ENCODE results near the gene CPZ.

Gene CPZ

DNA sequence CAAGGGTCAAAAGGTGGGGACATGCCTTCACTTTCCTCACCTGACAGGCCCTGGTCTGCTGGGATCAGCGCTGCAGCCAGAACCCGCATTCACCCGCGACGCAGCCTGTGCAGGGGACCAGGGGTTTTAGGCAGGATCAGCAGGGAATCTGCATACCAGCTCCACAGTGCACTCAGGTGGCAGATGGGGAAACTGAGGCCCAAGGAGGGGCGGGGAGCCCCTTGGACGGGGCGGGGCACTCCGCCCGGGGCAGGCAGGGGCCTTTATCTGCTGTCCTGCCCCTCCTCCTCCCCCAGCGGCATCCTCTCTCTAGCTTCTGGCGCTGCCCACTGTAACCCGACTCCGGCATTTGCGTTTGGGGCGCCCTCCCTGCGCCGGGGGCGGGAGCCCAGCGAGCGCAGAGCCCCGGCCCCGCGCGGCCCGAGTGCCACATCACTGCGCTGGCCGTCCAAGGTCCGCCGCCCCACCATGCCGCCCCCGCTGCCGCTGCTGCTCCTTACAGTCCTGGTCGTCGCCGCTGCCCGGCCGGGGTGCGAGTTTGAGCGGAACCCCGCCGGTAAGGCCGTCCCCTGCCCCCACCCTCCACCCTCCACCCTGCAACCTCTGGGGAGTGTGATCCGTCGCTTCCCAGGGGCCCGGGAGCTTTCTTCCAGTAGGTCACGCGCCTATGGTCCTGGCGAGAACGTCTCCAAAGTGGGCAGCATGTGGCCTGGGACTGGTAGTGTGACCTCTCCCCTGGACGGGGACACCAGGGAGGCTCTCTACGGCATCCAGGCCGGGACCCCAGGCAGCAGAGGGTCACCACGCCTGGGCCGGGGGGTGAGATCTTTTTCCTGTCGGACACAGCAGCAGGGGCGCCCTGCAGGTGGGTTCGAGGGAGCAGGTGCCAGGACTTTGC lies at the start of gene CPZ:
CPZ (plus strand) TSS at position 400 of the 898 bp plus-strand sequence; CDS start at position 469, 69 bp downstream.
- no peak for DNase-seq

DNA sequence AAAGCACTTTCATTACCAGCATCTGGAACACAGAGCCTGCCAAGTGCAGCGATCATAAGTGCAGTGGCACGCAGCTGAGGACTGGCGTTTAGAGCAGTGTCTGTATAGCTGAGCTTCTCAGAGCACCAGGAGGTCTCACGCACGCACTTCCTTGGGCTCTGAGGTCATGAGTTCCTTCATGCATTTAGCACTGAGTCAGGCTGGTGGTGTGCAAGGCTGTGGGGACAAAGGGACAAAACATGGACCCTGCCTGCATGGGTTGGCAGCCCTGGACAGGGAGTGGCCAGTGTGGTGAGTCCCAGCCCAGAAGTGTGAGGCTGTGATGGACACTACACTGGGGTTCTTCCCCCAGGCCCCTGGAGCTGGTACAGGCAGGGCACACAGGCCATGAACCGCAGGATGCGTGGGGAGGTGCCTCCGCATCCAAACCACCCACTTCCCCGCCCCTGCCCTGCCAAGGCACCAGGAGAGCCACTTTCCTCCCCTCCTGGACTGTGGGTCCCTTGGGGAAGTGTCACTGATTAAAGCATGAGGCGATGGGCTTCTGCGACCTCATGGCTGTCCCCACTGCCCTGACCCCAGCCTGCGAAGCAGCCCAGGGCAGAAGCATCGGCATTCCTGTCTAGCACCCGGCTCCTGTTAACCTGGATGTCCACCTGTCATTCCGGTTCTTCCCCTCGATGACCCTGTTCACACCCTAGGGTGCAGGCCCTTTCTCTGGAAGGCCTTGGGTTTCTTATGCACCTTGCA lies 49.6 kb upstream of the CPZ start:
- no peak for DNase-seq

DNA sequence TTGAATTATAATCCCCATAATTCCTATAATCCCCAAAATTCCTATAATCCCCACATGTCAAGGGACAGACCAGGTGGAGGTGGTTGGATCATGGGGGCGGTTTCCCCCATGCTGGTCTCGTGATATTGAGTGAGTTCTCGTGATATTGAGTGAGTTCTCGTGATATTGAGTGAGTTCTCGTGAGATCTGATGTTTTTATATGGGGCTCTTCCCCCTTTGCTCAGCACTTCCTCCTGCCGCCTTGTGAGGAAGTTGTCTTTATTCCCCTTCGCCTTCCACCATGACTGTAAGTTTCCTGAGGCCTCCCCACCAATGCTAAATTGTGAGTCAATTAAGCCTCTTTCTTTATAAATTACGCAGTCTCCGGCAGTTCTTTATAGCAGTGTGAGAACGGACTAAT lies 48.9 kb upstream of the CPZ start:
- DNase-seq, result no peak

DNA sequence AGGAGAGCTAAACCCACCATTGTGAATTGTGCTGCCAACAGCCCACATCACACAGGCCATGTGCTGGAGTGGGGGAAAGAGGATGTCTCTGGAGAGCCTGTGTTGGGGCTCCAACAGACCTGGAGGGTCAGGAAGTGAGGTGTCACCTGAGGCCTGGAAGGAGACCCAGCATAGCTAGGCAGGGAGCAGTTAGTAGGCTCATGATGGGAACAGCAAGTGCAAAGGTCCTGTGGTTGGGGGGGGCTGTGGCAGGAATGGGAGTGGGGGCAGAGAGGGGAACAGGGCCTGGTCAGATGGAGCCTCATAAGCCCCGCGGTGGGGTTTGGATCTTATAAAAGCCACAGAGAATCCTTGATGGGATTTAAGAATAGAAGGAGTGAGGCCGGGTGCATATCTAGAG lies 48.3 kb upstream of the CPZ start:
- DNase-seq, result no peak

DNA sequence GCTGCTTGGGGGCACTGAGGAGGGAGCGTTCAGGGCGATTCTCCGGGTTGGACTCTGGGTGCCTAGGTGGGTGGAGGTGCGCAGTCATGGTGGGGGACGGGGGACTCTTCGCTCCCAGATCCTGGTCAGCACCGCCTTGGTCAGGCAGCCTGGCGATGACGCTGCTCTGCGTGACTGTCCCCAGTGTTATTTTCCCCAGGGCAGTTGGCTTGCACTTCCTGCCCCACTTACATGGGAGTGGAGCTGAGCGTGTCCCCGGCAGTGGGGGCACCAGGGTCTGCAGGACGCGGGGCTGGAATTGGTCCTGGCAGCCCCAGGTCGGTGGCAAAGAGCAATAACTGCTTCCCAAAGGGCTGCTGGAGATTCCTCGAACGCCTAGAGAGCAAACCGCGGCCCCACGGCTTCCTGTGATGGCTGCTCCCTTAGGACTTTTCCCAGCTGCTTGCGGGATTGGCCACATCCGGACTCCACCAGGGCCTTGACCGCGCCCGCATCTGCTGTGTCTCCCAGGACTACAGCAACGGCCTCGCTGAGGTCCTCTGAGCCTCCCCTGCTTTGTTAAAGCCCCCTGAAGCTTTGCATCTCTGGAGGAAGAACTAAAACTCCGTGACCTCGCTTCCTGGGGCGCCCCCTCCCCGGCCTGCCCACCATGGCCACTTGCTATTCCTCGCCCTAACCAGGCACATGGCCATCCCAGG lies 47.7 kb upstream of the CPZ start:
- DNase-seq, result no peak

DNA sequence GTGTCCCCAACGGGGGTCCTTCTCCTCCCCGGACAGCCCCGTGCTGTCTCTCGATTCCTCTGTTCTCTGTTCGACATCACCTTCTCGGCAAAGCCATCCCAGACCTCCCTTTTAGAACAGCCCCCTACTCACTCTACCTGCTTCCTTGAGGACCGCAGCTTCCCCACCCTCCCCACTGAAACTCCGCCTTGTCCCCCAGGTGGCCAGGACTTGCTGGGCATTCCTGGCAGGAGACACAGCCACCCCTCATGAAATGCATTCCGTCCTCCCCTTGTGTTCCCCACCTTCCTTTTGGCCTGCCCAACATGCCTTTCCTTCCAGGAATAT lies 47.2 kb upstream of the CPZ start:
- DNase-seq, result no peak

DNA sequence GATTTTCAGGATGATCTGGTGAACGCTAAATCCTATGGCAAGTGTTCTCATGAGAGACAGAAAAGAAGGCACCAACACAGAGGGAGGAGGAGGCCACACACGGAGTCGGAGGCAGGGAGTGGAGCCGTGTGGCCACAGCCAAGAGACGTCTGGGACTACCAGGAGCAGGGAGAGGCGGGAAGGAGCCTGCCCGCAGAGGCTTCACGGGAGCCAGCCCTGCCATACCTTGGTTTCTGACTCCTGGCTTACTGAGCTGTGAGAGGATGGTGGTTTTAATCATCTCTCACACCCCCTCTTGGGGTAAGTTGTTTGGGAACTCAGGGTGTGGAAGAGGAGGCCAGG lies 45.8 kb upstream of the CPZ start:
- DNase-seq, result no peak

DNA sequence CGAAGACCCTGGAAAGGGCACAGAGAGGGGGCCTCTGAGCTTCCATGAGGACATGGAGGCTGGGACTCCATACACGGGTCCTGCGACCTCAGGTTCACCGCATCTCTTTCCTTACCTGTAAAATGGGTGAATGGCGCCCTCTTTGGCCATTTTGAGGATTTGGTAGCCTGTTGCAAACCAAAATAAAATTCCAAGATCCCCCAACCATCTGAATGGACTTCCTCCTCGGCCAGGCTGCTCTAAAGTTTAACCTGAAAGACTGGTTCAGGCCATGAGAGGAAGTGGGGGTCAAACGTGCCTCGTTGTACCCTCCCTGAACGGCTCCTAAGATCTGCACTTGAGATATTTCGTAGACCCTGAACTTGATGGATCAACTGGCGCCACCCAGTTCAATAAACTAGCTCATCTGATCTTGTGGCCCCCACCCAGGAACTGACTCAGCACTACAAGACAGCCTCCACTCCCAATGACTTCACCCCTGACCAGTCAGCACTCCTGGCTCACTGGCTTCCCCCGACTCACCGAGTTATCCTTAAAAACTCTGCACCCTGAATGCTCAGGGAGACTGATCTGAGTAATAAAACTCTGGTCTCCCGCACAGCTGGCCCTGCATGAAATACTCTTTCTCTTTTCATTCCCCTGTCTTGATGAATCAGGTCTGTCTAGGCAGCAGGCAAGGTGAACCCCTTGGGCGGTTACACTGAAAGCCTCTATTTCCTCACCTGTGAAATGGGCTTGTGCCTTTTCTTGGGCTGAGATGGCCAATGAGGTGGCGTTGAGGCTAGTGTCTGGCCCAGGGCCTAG lies 45.3 kb upstream of the CPZ start:
- DNase-seq, result no peak

DNA sequence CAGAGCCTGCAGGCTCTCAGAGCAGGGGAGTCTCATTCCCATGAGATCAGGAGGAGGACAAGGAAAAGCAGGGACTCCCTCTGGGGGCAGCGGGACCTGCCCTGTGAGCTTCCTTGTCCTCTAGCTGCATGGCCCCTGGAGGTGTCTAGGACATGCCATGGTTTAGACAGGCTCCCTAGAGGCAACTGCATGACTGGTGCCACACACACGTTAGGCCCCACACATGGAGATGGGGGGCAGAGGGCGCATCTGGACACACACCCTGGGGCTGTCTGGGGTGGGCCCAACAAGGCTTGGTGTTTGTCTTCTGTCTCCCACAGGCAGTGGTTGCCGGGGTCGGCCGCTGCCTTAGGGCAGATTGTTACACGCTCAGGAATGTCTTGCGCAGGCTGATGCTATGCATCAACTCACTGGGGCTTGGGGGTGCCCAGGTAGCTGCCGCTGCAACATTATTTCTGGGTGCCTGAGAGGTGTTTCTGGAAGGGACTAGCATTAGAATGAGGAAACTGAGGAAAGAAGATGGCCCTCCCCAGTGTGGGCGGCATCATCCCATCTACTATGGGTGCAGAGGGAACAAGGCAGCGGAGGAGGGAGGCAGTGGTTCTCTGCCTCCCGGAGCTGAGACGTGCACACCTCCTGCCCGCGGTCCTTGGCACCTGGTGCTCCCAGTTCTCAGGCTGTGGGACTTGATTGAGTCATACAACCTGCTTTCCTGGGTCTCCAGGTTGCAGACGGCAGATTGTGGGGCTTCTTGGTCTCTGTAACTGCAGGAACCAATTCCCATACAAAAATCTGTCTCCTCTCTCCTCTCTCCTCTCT lies 44.4 kb upstream of the CPZ start:
- no peak for DNase-seq

DNA sequence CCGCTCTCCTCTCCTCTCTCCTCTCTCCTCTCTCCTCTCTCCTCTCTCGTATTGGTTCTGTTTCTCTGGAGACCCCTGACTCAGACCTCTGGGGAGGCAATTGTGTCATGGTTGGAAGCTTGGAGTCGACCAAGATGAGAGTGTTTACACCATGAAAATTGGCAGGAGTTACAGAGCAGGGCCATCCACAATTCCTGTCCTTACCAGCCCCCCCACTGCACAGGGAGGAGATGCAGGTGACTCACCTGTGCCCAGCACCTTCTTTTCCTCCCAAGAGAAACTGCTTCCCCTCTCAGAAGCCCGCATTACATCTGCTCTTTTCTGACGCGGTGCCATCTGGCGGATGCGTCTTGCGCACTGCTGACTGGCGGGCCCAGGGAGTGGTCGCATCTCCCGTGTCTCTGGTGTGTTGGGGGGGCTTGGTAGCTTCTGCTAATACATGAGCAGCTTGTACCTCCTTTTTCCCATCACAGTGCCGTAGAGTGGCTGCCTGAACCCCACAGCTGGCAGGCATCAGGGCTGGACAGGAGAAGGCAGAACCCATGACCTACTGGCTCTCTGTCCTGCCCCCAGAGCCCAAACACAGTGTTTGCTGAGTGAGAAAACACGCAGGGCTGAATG lies 43.7 kb upstream of the CPZ start:
- DNase-seq, result no peak

DNA sequence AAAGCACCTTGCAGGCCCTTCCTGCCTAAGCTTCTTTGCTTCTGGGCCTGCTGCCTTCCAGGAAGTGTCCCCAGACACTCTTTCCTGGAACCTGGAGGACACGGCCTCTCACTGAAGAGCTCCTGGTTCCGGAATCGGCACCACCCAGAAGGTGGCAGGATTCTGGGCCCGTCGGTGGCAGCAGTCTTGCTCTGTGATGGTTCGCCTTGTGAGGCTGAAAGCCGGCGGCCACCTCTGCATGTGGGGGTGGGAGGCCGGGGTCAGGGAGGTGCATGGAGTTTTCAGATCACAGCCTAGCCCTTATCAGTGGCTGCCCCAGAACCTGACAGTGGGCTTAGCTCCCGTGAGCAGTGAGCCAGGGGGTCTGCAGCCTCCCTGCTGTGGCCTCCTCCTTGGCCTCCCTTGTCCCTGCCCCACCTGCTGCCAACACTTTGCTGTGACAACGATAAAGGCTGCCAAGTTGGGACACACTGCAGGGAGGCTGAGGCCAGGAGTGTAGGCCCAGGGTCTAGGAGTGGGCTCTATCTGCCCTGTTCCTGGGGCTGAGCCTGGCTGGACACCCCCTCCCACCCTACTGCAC lies 43.1 kb upstream of the CPZ start:
- DNase-seq, result no peak

DNA sequence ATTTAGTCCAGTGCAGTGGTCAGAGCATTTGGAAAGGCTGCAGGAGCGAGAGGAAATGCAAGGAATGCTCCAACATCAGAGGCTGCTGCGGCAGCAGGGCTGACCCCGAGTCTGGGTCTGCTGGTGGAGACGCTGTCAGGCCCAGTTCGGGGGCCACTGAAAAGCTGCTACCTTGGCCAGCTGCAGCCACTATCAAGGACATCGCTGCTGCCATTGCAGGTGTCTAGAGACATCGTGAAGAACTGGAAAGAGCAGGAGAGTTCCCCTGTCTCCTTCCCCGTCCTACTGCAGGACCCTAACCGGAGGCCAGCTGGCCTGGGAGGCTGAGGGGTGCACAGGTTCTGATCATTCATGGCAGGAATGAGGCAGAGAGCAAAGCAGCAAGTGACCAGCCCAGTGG lies 41.9 kb upstream of the CPZ start:
- no peak for DNase-seq

DNA sequence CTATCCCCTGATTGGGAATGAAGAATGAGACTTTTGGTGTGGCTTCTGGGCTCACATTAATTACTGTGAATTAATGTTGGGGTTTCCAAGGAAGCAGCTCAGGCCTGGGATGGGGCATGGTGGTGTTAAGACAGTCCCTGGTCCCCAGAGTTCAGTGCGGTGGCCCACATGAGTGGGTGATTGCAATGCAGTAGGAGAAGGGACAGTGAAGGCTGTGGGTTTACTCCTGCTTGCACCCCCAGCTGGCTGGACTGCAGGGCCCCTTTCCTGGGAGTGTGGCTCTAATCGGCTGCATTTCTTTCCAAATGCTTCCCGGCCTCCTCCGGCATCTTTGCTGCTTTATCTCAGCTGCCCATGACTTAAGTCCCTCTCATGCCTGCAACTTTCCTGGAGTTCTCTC lies 40.5 kb upstream of the CPZ start:
- no peak for DNase-seq

DNA sequence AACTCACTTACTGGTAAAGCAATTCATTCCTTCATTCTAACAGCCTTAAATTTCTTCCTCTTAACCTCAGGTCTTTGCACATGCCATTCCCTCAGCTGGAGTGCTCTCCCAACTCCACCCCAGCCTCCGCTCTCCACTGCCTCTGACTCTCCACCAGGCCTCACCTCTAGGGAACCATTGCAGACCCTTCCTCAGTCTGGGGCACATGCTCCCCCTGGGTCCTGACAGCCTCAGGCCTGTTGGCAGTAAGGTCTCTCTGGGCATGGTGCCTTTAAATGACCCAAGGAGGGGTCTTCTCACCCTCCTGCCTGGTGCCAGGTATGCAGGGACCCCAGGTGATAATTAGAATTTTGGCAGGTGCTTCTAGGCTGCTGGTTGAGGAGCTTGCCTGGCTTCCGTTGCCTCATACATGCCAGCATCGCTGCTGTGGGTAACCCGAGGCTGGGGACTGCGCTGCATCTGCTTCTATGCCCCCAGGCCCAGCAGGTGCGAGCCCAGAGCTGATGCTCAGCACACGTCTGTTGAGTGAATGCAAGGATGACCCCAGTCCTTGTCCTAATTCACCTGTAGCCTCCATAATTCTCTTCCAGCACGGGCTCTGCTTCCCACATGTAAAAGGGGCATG lies 39.9 kb upstream of the CPZ start:
- DNase-seq, result no peak

DNA sequence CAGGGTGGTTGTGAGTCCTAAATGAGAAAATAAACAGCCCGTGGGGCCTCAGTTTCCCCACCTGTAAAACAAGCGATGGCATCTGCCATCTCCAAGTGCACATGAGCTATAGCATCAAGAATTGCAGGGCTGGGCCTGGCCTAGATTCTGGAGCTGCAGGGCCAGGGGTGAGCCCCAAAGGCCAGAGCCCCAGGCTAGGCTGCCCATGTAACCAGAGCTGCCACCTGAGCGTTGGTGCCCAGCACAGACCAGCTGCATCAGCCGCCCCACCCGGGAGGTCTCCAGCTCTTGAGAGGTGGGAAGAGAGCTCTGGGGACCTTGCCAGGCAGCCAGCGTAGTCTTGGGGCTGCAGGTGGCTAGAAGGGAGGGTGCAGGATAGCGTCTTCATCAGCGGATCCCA lies 39.3 kb upstream of the CPZ start:
- no peak for DNase-seq

DNA sequence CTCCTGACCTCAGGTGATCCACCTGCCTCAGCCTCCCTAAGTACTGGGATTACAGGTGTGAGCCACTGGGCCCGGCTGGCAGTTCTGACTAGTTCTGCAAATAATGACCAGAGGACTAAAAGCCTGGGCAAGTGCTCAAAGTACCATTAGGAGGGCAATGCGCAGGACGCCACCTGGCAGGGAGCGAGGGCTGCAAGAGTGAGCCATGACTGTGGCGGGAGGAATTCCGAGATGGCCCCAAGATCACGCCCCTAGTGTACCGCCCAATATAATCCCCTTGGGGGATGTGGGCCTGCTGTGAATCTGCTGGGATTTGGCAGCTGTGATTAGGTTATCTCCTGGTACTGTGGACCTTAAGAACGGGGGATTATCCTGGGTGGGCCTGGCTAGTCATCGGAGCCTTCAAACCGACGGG lies 38.6 kb upstream of the CPZ start:
- DNase-seq, result no peak

DNA sequence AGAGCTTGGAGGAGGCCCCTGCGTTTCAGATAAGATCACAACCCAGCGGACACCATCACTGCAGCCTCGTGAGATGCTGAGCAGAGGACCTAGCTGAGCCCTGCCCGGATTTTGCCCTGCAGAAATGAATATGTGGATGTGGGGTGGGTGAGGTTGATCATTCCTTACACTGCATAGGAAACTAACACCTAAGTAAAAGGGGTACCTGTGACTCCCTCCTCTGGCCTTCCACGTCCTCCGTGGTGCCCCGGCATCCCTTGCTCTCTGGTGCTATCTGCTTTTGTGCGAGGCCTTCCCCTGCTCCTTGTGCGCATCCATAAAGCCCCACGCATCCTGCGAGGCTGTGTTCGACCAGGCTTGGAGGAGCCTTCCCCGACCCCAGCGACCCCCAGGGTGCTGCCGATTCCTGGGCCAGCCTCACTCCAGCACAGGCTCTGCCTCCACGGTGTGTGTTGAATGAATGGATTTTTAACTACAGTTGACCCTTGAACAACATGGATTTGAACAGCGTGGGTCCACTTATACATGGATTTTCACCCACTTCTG lies 37.9 kb upstream of the CPZ start:
- DNase-seq, result no peak

DNA sequence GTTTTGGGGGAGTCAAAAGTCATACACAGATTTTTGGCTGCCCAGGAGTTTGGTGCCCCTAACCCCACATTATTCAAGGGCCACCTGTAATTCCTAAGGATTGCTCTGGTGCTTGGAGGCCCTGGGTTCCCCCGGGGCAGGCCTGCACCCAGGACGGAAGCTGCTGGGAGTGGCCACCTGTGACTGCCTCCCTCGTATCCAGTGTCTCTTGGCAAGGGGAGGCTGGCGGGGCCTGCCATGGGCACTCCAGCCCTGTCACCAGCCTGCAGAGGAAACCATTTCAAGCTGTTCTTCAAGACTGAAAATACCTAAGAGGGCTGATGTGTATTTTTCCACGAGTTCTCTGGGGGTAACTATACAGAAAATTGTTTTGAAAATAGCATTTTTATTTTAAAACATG lies 36.8 kb upstream of the CPZ start:
- no peak for DNase-seq

DNA sequence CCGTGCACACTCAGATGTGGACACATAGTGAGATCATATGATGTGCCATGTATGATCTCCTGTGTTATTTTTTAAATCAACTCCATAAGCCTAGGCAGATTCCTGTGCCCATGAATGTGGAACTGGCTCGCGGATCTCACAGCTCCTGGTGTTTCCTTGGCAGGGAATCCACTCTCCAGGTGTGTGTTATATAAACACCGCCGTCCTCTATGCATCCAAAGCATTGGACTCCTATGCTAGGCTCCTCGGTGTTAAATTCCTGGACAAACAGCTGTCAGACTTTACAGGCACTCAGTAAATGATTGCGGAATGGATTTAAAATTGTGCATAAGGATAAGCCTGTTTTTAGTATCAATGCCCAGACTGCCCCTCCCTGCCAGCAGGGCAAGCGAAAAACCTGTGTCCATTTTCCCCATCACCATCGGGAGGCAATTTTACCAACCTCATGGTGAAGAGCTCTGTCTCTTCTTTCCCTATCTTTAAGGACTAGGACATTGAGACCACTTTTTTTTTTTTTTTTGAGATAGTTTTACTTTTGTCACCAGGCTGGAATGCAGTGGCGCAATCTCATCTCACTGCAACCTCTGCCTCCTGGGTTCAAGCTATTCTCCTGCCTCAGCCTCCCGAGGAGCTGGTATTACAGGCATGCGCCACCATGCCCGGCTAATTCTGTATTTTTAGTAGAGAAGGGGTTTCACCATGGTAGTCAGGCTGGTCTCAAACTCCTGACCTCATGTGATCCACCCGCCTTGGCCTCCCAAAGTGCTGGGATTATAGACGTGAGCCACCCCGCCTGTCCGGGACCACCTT lies 36.0 kb upstream of the CPZ start:
- DNase-seq, result no peak
